SKM-1 (cell line): ENCODE data around the gene IL19.
A peak's percentile ranks its signal among the peaks of the same experiment; 100 is the strongest.

Experiments used
- DNase-seq: peaks from one replicate; lab custom pipeline; 2025; ENCODE audit not compliant: unreplicated experiment; lab: John Stamatoyannopoulos, UW

Gene IL19

GRCh38 chr1:206797534-206798383 is 27.2 kb downstream of the IL19 start:
- DNase-seq, result peak; percentile 9

GRCh38 chr1:206798384-206798996 is 27.9 kb downstream of the IL19 start:
- no peak for DNase-seq

GRCh38 chr1:206799311-206799710 is 28.7 kb downstream of the IL19 start:
- DNase-seq, result no peak

GRCh38 chr1:206800411-206800810 is 29.8 kb downstream of the IL19 start:
- DNase-seq, result no peak

GRCh38 chr1:206800891-206801290 is 30.3 kb downstream of the IL19 start:
- DNase-seq, result no peak

- DNase-seq, result no peak
These were observed 30.9 kb downstream of the IL19 start for GRCh38 chr1:206801467-206801866.

- no peak for DNase-seq
These were observed 31.8 kb downstream of the IL19 start for GRCh38 chr1:206802401-206802800.

GRCh38 chr1:206803221-206803730 is 32.7 kb downstream of the IL19 start:
- no peak for DNase-seq

- DNase-seq, result no peak
These were observed 33.7 kb downstream of the IL19 start for GRCh38 chr1:206804156-206804737.

- DNase-seq, result no peak
These were observed 34.8 kb downstream of the IL19 start for GRCh38 chr1:206805357-206805756.

- peak; percentile 53 for DNase-seq
These were observed 38.0 kb downstream of the IL19 start for GRCh38 chr1:206808615-206809014.

- DNase-seq, result peak; percentile 57
These were observed 39.0 kb downstream of the IL19 start for GRCh38 chr1:206809504-206810084.

- no peak for DNase-seq
These were observed 41.9 kb downstream of the IL19 start for GRCh38 chr1:206812471-206812870.

- no peak for DNase-seq
These were observed 44.3 kb downstream of the IL19 start for GRCh38 chr1:206814716-206815341.

GRCh38 chr1:206816390-206817287 is 46.1 kb downstream of the IL19 start:
- DNase-seq, result no peak

GRCh38 chr1:206821493-206821892 is 50.9 kb downstream of the IL19 start:
- no peak for DNase-seq

- DNase-seq, result no peak
These were observed 53.2 kb downstream of the IL19 start for GRCh38 chr1:206823727-206824126.

- DNase-seq, result peak; percentile 70
These were observed 53.8 kb downstream of the IL19 start for GRCh38 chr1:206824331-206824730.

- DNase-seq, result peak; percentile 63
These were observed 55.8 kb downstream of the IL19 start for GRCh38 chr1:206826394-206826793.

GRCh38 chr1:206828061-206828460 is 57.5 kb downstream of the IL19 start:
- no peak for DNase-seq
